WTC11 (cell line): Measurements from ENCODE around the gene GLI1. TPM values are rescaled to one million over a fixed set of nuclear protein-coding genes. Genes with fewer than 3 reads are reported as not detected.

Source experiments
- ATAC-seq: fragments of 200-7000 bp; cut with Tn5 transposase; 2 replicates; pipeline ENCODE4 v1.10.0; 2021; ENCODE audit warnings: mild to moderate bottlenecking, moderate library complexity
- CTCF ChIA-PET: fragments of 300-600 bp; sonication (Branson Sonifier 250); formaldehyde crosslinking; loops from one replicate; lab custom pipeline; 2021; ENCODE audit warnings: antibody characterized with exemption; lab: Charles Lee
- POLR2A ChIA-PET: fragments of 350-600 bp; sonication (Branson Sonifier 250); formaldehyde crosslinking; loops from one replicate; lab custom pipeline; 2021; ENCODE audit warnings: antibody characterized with exemption; lab: Charles Lee
- DNase-seq: peaks from one replicate; pipeline ENCODE4 v3.0.0; 2021; ENCODE audit warnings: low spot score
- H3K27ac Mint-ChIP-seq: 2 replicates; pipeline ENCODE4 v1.8.0; 2021; ENCODE audit warnings: mixed read lengths
- H3K27me3 Mint-ChIP-seq: 2 replicates; pipeline ENCODE4 v1.8.0; 2021; ENCODE audit warnings: low read depth, mild to moderate bottlenecking, moderate library complexity, mixed read lengths
- H3K36me3 Mint-ChIP-seq: 2 replicates; pipeline ENCODE4 v1.8.0; 2021; ENCODE audit warnings: mixed read lengths
- H3K4me1 Mint-ChIP-seq: 2 replicates; pipeline ENCODE4 v1.8.0; 2022; ENCODE audit warnings: mixed read lengths
- H3K4me3 Mint-ChIP-seq: 2 replicates; pipeline ENCODE4 v1.8.0; 2021; ENCODE audit warnings: mild to moderate bottlenecking, moderate library complexity, mixed read lengths
- H3K9me3 Mint-ChIP-seq: 2 replicates; pipeline ENCODE4 v1.8.0; 2021; ENCODE audit warnings: mixed read lengths
- AFF4 ChIP-seq: sonication (generic); formaldehyde crosslinking; IDR thresholded peaks from 2 replicates; pipeline ENCODE4 v1.8.1; 2023; ENCODE audit warnings: mild to moderate bottlenecking, missing genetic modification reagents, borderline replicate concordance
- E2F1 ChIP-seq: sonication (generic); formaldehyde crosslinking; IDR thresholded peaks from 2 replicates; pipeline ENCODE4 v1.8.0; 2022; ENCODE audit warnings: mild to moderate bottlenecking, missing genetic modification reagents
- E2F5 ChIP-seq: sonication (generic); formaldehyde crosslinking; IDR thresholded peaks from 2 replicates; pipeline ENCODE4 v1.8.1; 2022; ENCODE audit warnings: mild to moderate bottlenecking, moderate library complexity, missing genetic modification reagents
- ESRRA ChIP-seq: sonication (generic); formaldehyde crosslinking; IDR thresholded peaks from 2 replicates; pipeline ENCODE4 v1.8.1; 2022; ENCODE audit warnings: mild to moderate bottlenecking, missing genetic modification reagents, borderline replicate concordance
- FOXP4 ChIP-seq: sonication (generic); formaldehyde crosslinking; IDR thresholded peaks from 2 replicates; pipeline ENCODE4 v1.8.0; 2022; ENCODE audit warnings: mild to moderate bottlenecking, missing genetic modification reagents
- GABPB1 ChIP-seq: sonication (generic); formaldehyde crosslinking; IDR thresholded peaks from 2 replicates; pipeline ENCODE4 v1.8.1; 2023; ENCODE audit warnings: mild to moderate bottlenecking, missing genetic modification reagents
- NFE2L1 ChIP-seq: sonication (generic); formaldehyde crosslinking; IDR thresholded peaks from 2 replicates; pipeline ENCODE4 v1.8.1; 2023; ENCODE audit warnings: missing genetic modification reagents
- NFYB ChIP-seq: sonication (generic); formaldehyde crosslinking; conservative IDR thresholded peaks from 2 replicates; pipeline ENCODE4 v1.8.0; 2022; ENCODE audit warnings: low read depth, missing genetic modification reagents
- NR1H2 ChIP-seq: sonication (generic); formaldehyde crosslinking; IDR thresholded peaks from 2 replicates; pipeline ENCODE4 v1.9.0; 2021; ENCODE audit warnings: mild to moderate bottlenecking, moderate library complexity, missing genetic modification reagents
- NR2C2 ChIP-seq: sonication (generic); formaldehyde crosslinking; IDR thresholded peaks from 2 replicates; pipeline ENCODE4 v1.8.0; 2022; ENCODE audit warnings: mild to moderate bottlenecking, missing genetic modification reagents
- NR3C1 ChIP-seq: sonication (generic); formaldehyde crosslinking; conservative IDR thresholded peaks from 2 replicates; pipeline ENCODE4 v1.8.1; 2023; ENCODE audit warnings: low read depth, mild to moderate bottlenecking, missing genetic modification reagents
- PREB ChIP-seq: sonication (generic); formaldehyde crosslinking; IDR thresholded peaks from 2 replicates; pipeline ENCODE4 v1.8.1; 2022; ENCODE audit warnings: mild to moderate bottlenecking, missing genetic modification reagents, moderate library complexity, borderline replicate concordance
- SMAD4 ChIP-seq: sonication (generic); formaldehyde crosslinking; IDR thresholded peaks from 2 replicates; pipeline ENCODE4 v1.8.0; 2022; ENCODE audit warnings: mild to moderate bottlenecking, missing genetic modification reagents
- STAT6 ChIP-seq: sonication (generic); formaldehyde crosslinking; conservative IDR thresholded peaks from 2 replicates; pipeline ENCODE4 v1.8.1; 2023; ENCODE audit warnings: mild to moderate bottlenecking, low read depth, missing genetic modification reagents, moderate library complexity
- USF1 ChIP-seq: sonication (generic); formaldehyde crosslinking; IDR thresholded peaks from 2 replicates; pipeline ENCODE4 v1.8.0; 2022; ENCODE audit warnings: mild to moderate bottlenecking, missing genetic modification reagents
- USF2 ChIP-seq: sonication (generic); formaldehyde crosslinking; IDR thresholded peaks from 2 replicates; pipeline ENCODE4 v1.8.1; 2023; ENCODE audit warnings: mild to moderate bottlenecking, missing genetic modification reagents, moderate library complexity
- ZBTB43 ChIP-seq: sonication (generic); formaldehyde crosslinking; IDR thresholded peaks from 2 replicates; pipeline ENCODE4 v1.8.1; 2023; ENCODE audit warnings: mild to moderate bottlenecking, missing genetic modification reagents
- ZNF138 ChIP-seq: sonication (generic); formaldehyde crosslinking; conservative IDR thresholded peaks from 2 replicates; pipeline ENCODE4 v1.8.1; 2022; ENCODE audit warnings: mild to moderate bottlenecking, moderate library complexity, missing genetic modification reagents
- ZNF219 ChIP-seq: sonication (generic); formaldehyde crosslinking; IDR thresholded peaks from 2 replicates; pipeline ENCODE4 v1.8.0; 2023; ENCODE audit warnings: missing genetic modification reagents, mild to moderate bottlenecking, borderline replicate concordance
- ZNF423 ChIP-seq: fragments of 250-450 bp; sonication (Bioruptor Pico); IDR thresholded peaks from 2 replicates; pipeline ENCODE4 v2.1.2; 2022; ENCODE audit warnings: mild to moderate bottlenecking, moderate library complexity
- total RNA-seq: library from RNA; stranded (reverse); gene quantifications from 3 replicates; pipeline ENCODE4 v1.2.3, GENCODE V29; 2021

Gene GLI1
- total RNA-seq, 1 experiment from 2014 or later: 16.2 TPM

- TF ChIP-seq GABPB1 (no peak), USF1 (CRISPR knock-in tag) (no peak), ZBTB43 (CRISPR knock-in tag) (no peak), AFF4 (no peak), NR1H2 (CRISPR knock-in tag) (no peak), ZNF423 (CRISPR knock-in tag) (no peak), USF2 (CRISPR knock-in tag) (no peak), PREB (no peak), FOXP4 (CRISPR knock-in tag) (no peak), SMAD4 (CRISPR knock-in tag) (no peak), ESRRA (no peak), ZNF219 (no peak)
- H3K4me1 Mint-ChIP-seq: no peaks in the 10 kb centered on the region
- H3K9me3 Mint-ChIP-seq: no peaks in the 10 kb centered on the region
- no peak overlapping the region for H3K27ac Mint-ChIP-seq
- CTCF ChIA-PET: no interaction called here
- no peaks in the 10 kb centered on the region for H3K27me3 Mint-ChIP-seq
- no peak overlapping the region for H3K4me3 Mint-ChIP-seq
- H3K36me3 Mint-ChIP-seq: peaks cover 77% of the 10 kb centered on the region
- ATAC-seq: no peak
- POLR2A ChIA-PET: no interaction called here
- DNase-seq: no peak
These were observed 51.6 kb downstream of the GLI1 start for GRCh38 chr12:57511161-57511560.

GRCh38 chr12:57511588-57512325 lies 52.2 kb downstream of the GLI1 start:
- ATAC-seq: no peak
- no peaks in the 10 kb centered on the region for H3K9me3 Mint-ChIP-seq
- H3K27me3 Mint-ChIP-seq: no peaks in the 10 kb centered on the region
- no peak overlapping the region for H3K4me3 Mint-ChIP-seq
- no peaks in the 10 kb centered on the region for H3K4me1 Mint-ChIP-seq
- POLR2A ChIA-PET: no interaction called here
- CTCF ChIA-PET: interaction anchor here (1.5 kb wide), 1 partner anchor 14 kb away, joined by 5 read pairs; no protein-coding TSS in a partner anchor
- no peak overlapping the region for H3K27ac Mint-ChIP-seq
- no peak for DNase-seq
- H3K36me3 Mint-ChIP-seq: peaks cover 77% of the 10 kb centered on the region
- TF ChIP-seq NFYB (no peak), E2F1 (CRISPR knock-in tag) (no peak), NFE2L1 (no peak), E2F5 (CRISPR knock-in tag) (no peak), ZNF138 (CRISPR knock-in tag) (no peak), STAT6 (CRISPR knock-in tag) (no peak), NR3C1 (CRISPR knock-in tag) (no peak), NR2C2 (CRISPR knock-in tag) (no peak)
